DOHH2 (cell line): ENCODE results near the gene TRAPPC14.

Source experiments
- EZH2phosphoT487 ChIP-seq: fragments of 200-600 bp; sonication (generic); IDR thresholded peaks from 2 replicates; pipeline ENCODE4 v1.6.1; 2017; ENCODE audit warnings: borderline replicate concordance, mild to moderate bottlenecking, antibody characterized with exemption, low read length, moderate library complexity, mixed read lengths
- TF ChIP-seq, protein P1 (sequence below): fragments of 200-600 bp; sonication (generic); IDR thresholded peaks from one replicate; pipeline ENCODE4 v1.5.1; 2014; ENCODE audit warnings: antibody characterized with exemption, mild to moderate bottlenecking, low read depth, low read length; ENCODE audit not compliant: poor library complexity, severe bottlenecking

DNA sequence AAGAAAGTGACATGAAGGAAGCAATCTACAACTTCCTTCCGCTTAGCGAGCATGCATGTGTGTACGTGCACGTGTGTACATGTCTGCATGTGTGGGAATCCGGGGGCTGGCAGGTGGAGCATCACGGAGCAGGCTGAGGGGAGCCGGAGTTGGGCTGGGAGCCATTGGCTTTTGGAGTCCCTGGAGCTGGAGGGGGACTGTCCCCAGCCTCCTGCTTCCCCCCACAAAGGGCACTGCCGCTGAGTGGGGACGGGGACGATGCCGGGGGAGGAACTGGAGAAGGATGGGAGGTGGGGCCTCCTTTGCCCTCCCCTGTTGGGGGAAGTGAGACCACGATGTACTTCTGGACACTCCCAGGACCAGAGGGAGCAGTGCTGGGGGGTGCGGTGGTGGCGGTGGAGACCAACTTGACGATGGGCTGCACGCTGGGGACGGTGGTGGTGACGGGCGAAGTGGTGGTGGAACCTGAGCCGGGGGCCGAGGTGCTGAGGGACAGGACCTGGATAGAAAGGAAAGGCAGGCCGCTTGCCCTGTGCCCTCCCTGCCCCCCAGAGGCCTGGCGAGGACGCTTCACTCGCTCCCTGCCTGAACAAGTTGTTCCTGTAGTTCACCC, 51.3 kb downstream of the TRAPPC14 start:
- no peak for TF ChIP-seq EZH2phosphoT487
- TF ChIP-seq, protein P1, sequence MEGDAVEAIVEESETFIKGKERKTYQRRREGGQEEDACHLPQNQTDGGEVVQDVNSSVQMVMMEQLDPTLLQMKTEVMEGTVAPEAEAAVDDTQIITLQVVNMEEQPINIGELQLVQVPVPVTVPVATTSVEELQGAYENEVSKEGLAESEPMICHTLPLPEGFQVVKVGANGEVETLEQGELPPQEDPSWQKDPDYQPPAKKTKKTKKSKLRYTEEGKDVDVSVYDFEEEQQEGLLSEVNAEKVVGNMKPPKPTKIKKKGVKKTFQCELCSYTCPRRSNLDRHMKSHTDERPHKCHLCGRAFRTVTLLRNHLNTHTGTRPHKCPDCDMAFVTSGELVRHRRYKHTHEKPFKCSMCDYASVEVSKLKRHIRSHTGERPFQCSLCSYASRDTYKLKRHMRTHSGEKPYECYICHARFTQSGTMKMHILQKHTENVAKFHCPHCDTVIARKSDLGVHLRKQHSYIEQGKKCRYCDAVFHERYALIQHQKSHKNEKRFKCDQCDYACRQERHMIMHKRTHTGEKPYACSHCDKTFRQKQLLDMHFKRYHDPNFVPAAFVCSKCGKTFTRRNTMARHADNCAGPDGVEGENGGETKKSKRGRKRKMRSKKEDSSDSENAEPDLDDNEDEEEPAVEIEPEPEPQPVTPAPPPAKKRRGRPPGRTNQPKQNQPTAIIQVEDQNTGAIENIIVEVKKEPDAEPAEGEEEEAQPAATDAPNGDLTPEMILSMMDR, result no peak
